Right atrium auricular region (tissue), 2 donors: ENCODE measurements around the gene CABP4. TPM values are rescaled to one million over a fixed set of nuclear protein-coding genes. Genes with fewer than 3 reads are reported as not detected.

Experiments
- DNase-seq: peaks from one replicate; pipeline ENCODE4 v3.0.0-alpha.2; 2019; ENCODE audit warnings: low spot score
- H3K27ac ChIP-seq, 2 donors: fragments of 200-600 bp; sonication (generic); 1 replicate in 1 of 2; 2 replicates in 1 of 2; pipeline ENCODE4 v1.5.1; 2016 to 2019
- H3K27me3 ChIP-seq, 2 donors: fragments of 200-600 bp; sonication (generic); one replicate each; pipeline versions ENCODE4 v1.5.1 to v1.6.0; 2017 to 2019
- H3K36me3 ChIP-seq: fragments of 200-600 bp; sonication (generic); one replicate; pipeline ENCODE4 v1.5.1; 2016
- H3K4me1 ChIP-seq, 2 donors: fragments of 200-600 bp; sonication (generic); one replicate each; pipeline versions ENCODE4 v1.5.1 to v1.6.0; 2017 to 2019
- H3K4me3 ChIP-seq, 2 donors: fragments of 200-600 bp; sonication (generic); 1 replicate in 1 of 2; 2 replicates in 1 of 2; pipeline ENCODE4 v1.5.1; 2017 to 2019; ENCODE audit warnings: mild to moderate bottlenecking in 1 of 2, moderate library complexity in 1 of 2
- H3K9me3 ChIP-seq, 2 donors: fragments of 200-600 bp; sonication (generic); one replicate each; pipeline ENCODE4 v1.5.1; 2019
- CTCF ChIP-seq, 2 donors: fragments of 200-600 bp; sonication (generic); IDR thresholded peaks; one replicate each; pipeline ENCODE4 v1.5.1; 2019; ENCODE audit warnings: antibody characterized with exemption in 2 of 2
- total RNA-seq, 2 donors: library from RNA; depleted of rRNA; stranded (reverse); fragments of >200 nt; gene quantifications; one replicate each; pipeline ENCODE4 v1.1.0, GENCODE V29; 2016

The CABP4 gene
- total RNA-seq, 2 donors from 2014 or later: 1.3 TPM; not detected in 1

DNA sequence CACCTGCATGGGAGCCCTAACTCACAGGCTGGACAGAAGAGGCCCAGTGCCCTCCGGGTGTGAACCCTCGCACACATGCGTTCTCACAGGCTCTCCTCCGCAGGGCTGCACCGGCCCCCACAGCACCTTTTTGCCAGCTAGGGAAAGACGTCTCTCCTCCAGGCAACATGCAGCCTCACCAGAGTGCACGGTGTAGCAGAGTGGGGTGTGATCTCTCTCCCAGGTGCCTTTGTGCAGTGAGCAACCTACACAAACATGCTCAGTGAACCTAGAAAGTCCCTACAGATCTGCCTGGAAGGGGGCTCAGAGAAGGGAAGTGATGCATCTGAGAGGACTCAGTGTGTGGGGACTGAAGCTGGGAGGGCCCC, 43.4 kb upstream of the CABP4 start:
- TF ChIP-seq CTCF (IDR thresholded peaks at IDR 0.05): no peak
- H3K27ac ChIP-seq: no peak overlapping the region
- peaks cover 0 to 45% of the 10 kb centered on the region in 2 donors for H3K4me1 ChIP-seq
- H3K9me3 ChIP-seq: no peaks in the 10 kb centered on the region
- H3K4me3 ChIP-seq: no peak overlapping the region
- H3K27me3 ChIP-seq: no peaks in the 10 kb centered on the region
- DNase-seq: no peak
- H3K36me3 ChIP-seq: no peaks in the 10 kb centered on the region

- Histone ChIP-seq H3K27me3 (no peaks in the 10 kb centered on the region), H3K4me3 (no peak overlapping the region), H3K27ac (no peak overlapping the region), H3K4me1 (peaks cover 0 to 45% of the 10 kb centered on the region in 2 donors), H3K9me3 (no peaks in the 10 kb centered on the region), H3K36me3 (no peaks in the 10 kb centered on the region)
- no peak for TF ChIP-seq CTCF (IDR thresholded peaks at IDR 0.05)
- DNase-seq: no peak
Observed at GRCh38 chr11:67412495-67413179, 42.5 kb upstream of the CABP4 start.

DNA sequence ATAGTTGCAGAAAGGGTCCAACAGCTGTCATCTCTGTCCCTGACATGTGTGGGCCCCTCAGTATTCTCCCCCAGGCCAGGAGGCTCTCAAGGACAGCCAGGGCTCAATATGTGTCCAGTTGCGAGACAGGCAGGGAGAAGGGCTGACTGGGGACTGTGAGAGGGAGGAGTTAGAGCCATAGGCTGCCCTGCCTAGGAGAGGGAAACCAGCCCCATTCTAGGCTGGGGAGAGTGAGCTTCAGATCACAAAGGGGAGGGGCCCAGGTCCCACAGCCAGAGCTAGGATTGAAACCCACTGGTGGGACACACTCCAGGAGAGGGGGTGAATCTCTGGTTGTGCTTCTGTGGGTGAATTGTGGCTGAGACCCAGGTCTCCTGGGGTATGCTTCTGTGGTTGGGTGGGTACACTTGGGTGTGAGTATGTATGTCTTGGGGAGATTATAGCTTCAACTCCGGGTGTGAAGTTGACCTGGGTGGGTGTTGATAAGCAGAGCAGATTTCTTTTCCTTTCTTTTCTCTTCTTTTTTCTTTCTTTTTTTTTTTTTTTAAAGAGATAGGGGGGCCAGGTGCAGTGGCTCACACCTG, 41.8 kb upstream of the CABP4 start:
- Histone ChIP-seq H3K9me3 (no peaks in the 10 kb centered on the region), H3K27me3 (no peaks in the 10 kb centered on the region), H3K27ac (no peak overlapping the region), H3K4me1 (peaks cover 0 to 45% of the 10 kb centered on the region in 2 donors), H3K4me3 (no peak overlapping the region), H3K36me3 (no peaks in the 10 kb centered on the region)
- TF ChIP-seq CTCF (IDR thresholded peaks at IDR 0.05): no peak
- no peak for DNase-seq

DNA sequence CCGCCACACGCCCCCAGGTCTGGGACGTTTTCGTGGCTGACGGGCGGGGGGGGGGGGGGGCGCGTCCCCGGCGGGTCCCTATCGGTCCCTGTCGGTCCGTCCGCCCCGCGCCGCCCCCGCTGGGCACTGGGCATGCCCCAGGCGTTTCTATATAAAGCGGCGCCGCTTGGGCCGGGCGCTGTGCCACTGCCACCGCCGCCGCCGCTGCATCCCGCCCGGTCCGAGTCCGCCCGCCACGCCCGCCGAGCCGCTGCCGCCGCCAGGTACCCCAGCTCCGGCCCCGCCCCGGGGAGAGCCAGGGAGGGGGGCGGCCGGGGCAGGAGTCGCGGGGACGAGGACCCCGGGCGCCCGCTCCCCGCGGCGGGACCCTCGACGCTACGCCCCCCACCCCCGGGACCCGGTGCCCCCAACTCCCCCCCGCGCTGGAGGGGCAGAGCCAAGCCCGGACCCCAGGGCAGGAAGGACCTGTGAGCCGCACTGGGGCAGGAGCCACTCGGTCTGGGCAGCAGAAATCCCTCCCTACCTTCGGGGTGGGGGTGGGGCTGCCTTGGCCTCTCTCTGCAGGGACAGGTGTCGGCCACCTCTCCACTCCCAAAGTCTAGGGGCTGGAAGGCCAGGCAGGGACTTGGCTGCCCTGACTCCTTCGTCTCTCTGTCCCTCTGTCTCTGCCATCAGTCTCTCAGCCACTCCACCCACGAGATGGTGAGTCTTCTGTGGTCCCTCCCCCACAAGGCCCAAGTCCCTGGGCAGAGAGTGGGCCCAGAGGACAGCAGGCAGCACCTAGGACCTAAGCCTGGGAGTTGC, 39.5 kb upstream of the CABP4 start, which contains the start of gene CARNS1:
CARNS1 (plus strand) TSS at position 178 of the 804 bp plus-strand sequence; CDS start at position 700, 522 bp downstream.
- H3K4me1 ChIP-seq: peaks cover 0 to 58% of the 10 kb centered on the region in 2 donors
- TF ChIP-seq CTCF (IDR thresholded peaks at IDR 0.05): no peak
- DNase-seq: no peak

GRCh38 chr11:67416416-67417335, 38.5 kb upstream of the CABP4 start:
- H3K4me3 ChIP-seq: no peak overlapping the region
- no peaks in the 10 kb centered on the region for H3K27me3 ChIP-seq
- no peaks in the 10 kb centered on the region for H3K9me3 ChIP-seq
- H3K27ac ChIP-seq: peak overlapping the region; percentile 87 to 90
- H3K4me1 ChIP-seq: peaks cover 0 to 62% of the 10 kb centered on the region in 2 donors
- DNase-seq: peak; percentile 73
- no peak for TF ChIP-seq CTCF (IDR thresholded peaks at IDR 0.05)
- H3K36me3 ChIP-seq: no peaks in the 10 kb centered on the region

More for the DNA sequence above, 39.5 kb upstream of the CABP4 start, which contains the start of gene CARNS1:
- no peaks in the 10 kb centered on the region for H3K27me3 ChIP-seq
- H3K36me3 ChIP-seq: no peaks in the 10 kb centered on the region
- H3K4me3 ChIP-seq: peak within 1 kb of the TSS; percentile 33 to 42
- H3K9me3 ChIP-seq: no peaks in the 10 kb centered on the region
- H3K27ac ChIP-seq: peak within 1 kb of the TSS; percentile 76 to 87
